CD4-positive, alpha-beta T cell (primary cell): ENCODE measurements around the gene FLRT1. TPM values are rescaled to one million over a fixed set of nuclear protein-coding genes. Genes with fewer than 3 reads are reported as not detected.

ENCODE experiments used
- ATAC-seq: fragments of 200-7000 bp; cut with Tn5 transposase; one replicate; pipeline ENCODE4 v1.10.0; 2022; ENCODE audit warnings: mild to moderate bottlenecking; ENCODE audit not compliant: poor library complexity
- CTCF ChIA-PET: fragments of 350-600 bp; sonication (Branson Sonifier 250); formaldehyde crosslinking; loops from one replicate; lab custom pipeline; 2021; ENCODE audit warnings: antibody characterized with exemption, inconsistent platforms; lab: Charles Lee
- POLR2A ChIA-PET: fragments of 350-600 bp; sonication (Branson Sonifier 250); formaldehyde crosslinking; loops from one replicate; lab custom pipeline; 2021; ENCODE audit warnings: antibody characterized with exemption, inconsistent platforms; lab: Charles Lee
- DNase-seq, 14 experiments: peaks; one replicate each; pipeline ENCODE4 v3.0.0-alpha.2; 2013 to 2020; ENCODE audit warnings: mixed read lengths in 2 of 14
- H3K27ac ChIP-seq, 2 donors: one replicate each; pipeline versions ENCODE4 v1.5.1 to v1.7.0; 2013; ENCODE audit warnings: low read length in 2 of 2, low read depth in 1 of 2, mild to moderate bottlenecking in 1 of 2
- H3K27me3 ChIP-seq, 2 experiments: 1 replicate in 1 of 2; 2 replicates in 1 of 2; pipeline versions ENCODE4 v1.6.1 to v1.7.0; 2013; ENCODE audit warnings: low read length in 2 of 2, control low read depth in 1 of 2, mild to moderate bottlenecking in 1 of 2, moderate library complexity in 1 of 2; ENCODE audit not compliant: insufficient read depth in 2 of 2, control insufficient read depth in 1 of 2
- H3K36me3 ChIP-seq: one replicate; pipeline ENCODE4 v1.6.1; 2013; ENCODE audit warnings: low read length, control low read depth; ENCODE audit not compliant: insufficient read depth
- H3K4me1 ChIP-seq: one replicate; pipeline ENCODE4 v1.6.1; 2013; ENCODE audit warnings: low read length, control low read depth; ENCODE audit not compliant: insufficient read depth
- H3K4me3 ChIP-seq: one replicate; pipeline ENCODE4 v1.5.1; 2013; ENCODE audit warnings: mild to moderate bottlenecking, low read length, moderate library complexity
- H3K9me3 ChIP-seq, 2 experiments: 1 replicate in 1 of 2; 2 replicates in 1 of 2; pipeline versions ENCODE4 v1.6.1 to v1.7.0; 2013; ENCODE audit warnings: low read length in 2 of 2, mild to moderate bottlenecking in 2 of 2, control low read depth in 1 of 2, moderate library complexity in 1 of 2; ENCODE audit not compliant: control insufficient read depth in 1 of 2, insufficient read depth in 1 of 2
- H3K27ac Mint-ChIP-seq: one replicate; pipeline ENCODE4 v1.8.0; 2020; ENCODE audit warnings: mixed read lengths
- H3K27me3 Mint-ChIP-seq: one replicate; pipeline ENCODE4 v1.8.0; 2021; ENCODE audit warnings: mixed read lengths
- H3K36me3 Mint-ChIP-seq: one replicate; pipeline ENCODE4 v1.8.0; 2021; ENCODE audit warnings: low read depth, mixed read lengths
- H3K4me1 Mint-ChIP-seq: one replicate; pipeline ENCODE4 v1.8.0; 2021; ENCODE audit warnings: low read depth, mixed read lengths
- H3K4me3 Mint-ChIP-seq: one replicate; pipeline ENCODE4 v1.8.0; 2020; ENCODE audit warnings: mild to moderate bottlenecking, mixed read lengths
- H3K9me3 Mint-ChIP-seq: one replicate; pipeline ENCODE4 v1.8.0; 2020; ENCODE audit warnings: mixed read lengths
- CTCF ChIP-seq: fragments of 200-600 bp; IDR thresholded peaks from one replicate; pipeline ENCODE4 v1.8.0; 2022; ENCODE audit warnings: antibody characterized with exemption, mild to moderate bottlenecking
- intact Hi-C, 2 experiments: fragments of 100-400 bp; cut with DNase I in 1 of 2; cut with micrococcal nuclease in 1 of 2; formaldehyde crosslinking; loops; one replicate each; pipeline versions ENCODE4 v1.15.1 to v1.9.0; 2023 to 2025; cut with DNase I, micrococcal nuclease
- total RNA-seq, 174 experiments: library from RNA in 2 of 174; stranded (reverse) in 2 of 174; gene quantifications; one replicate each; pipeline ENCODE4 v1.2.3 and lab custom pipeline; 2021 to 2026

The FLRT1 gene
- total RNA-seq, 2 experiments from 2014 or later: not detected

- intact Hi-C loops: no loop called here
- H3K27me3 Mint-ChIP-seq: no peaks in the 10 kb centered on the region
- H3K4me3 ChIP-seq: no peak overlapping the region
- no peaks in the 10 kb centered on the region for H3K27me3 ChIP-seq
- no peak overlapping the region for H3K27ac Mint-ChIP-seq
- H3K4me3 Mint-ChIP-seq: no peak overlapping the region
- H3K36me3 ChIP-seq: no peaks in the 10 kb centered on the region
- ChIA-PET CTCF (no interaction called here), POLR2A (no interaction called here)
- no peak for TF ChIP-seq CTCF
- no peaks in the 10 kb centered on the region for H3K9me3 Mint-ChIP-seq
- H3K4me1 ChIP-seq: no peaks in the 10 kb centered on the region
- no peak for DNase-seq
- ATAC-seq: no peak
- H3K27ac ChIP-seq: no peak overlapping the region
- no peaks in the 10 kb centered on the region for H3K4me1 Mint-ChIP-seq
- H3K36me3 Mint-ChIP-seq: no peaks in the 10 kb centered on the region
- no peaks in the 10 kb centered on the region for H3K9me3 ChIP-seq
Observed at GRCh38 chr11:64048042-64048854, 12.5 kb downstream of the FLRT1 start.

GRCh38 chr11:64049509-64049908 is 13.8 kb downstream of the FLRT1 start:
- Histone ChIP-seq H3K27me3 (no peaks in the 10 kb centered on the region), H3K27ac (no peak overlapping the region), H3K9me3 (no peaks in the 10 kb centered on the region), H3K4me1 (no peaks in the 10 kb centered on the region), H3K4me3 (no peak overlapping the region), H3K36me3 (no peaks in the 10 kb centered on the region)
- Mint-ChIP-seq H3K27me3 (no peaks in the 10 kb centered on the region), H3K36me3 (no peaks in the 10 kb centered on the region), H3K4me1 (no peaks in the 10 kb centered on the region), H3K9me3 (no peaks in the 10 kb centered on the region), H3K4me3 (no peak overlapping the region), H3K27ac (no peak overlapping the region)
- intact Hi-C loops: no loop called here
- ChIA-PET POLR2A (no interaction called here), CTCF (no interaction called here)
- no peak for DNase-seq
- ATAC-seq: no peak
- TF ChIP-seq CTCF: no peak

GRCh38 chr11:64051297-64051696 is 15.6 kb downstream of the FLRT1 start:
- H3K36me3 ChIP-seq: no peaks in the 10 kb centered on the region
- intact Hi-C loops: no loop called here
- H3K27me3 Mint-ChIP-seq: no peaks in the 10 kb centered on the region
- POLR2A ChIA-PET: no interaction called here
- H3K4me1 Mint-ChIP-seq: no peaks in the 10 kb centered on the region
- no peak overlapping the region for H3K4me3 Mint-ChIP-seq
- no peaks in the 10 kb centered on the region for H3K36me3 Mint-ChIP-seq
- CTCF ChIA-PET: no interaction called here
- no peaks in the 10 kb centered on the region for H3K27me3 ChIP-seq
- H3K27ac ChIP-seq: no peak overlapping the region
- no peaks in the 10 kb centered on the region for H3K4me1 ChIP-seq
- no peak overlapping the region for H3K27ac Mint-ChIP-seq
- H3K9me3 Mint-ChIP-seq: no peaks in the 10 kb centered on the region
- no peak overlapping the region for H3K4me3 ChIP-seq
- TF ChIP-seq CTCF: no peak
- H3K9me3 ChIP-seq: no peaks in the 10 kb centered on the region
- DNase-seq (no peak), ATAC-seq (no peak)
